ENCODE measurements around the gene ABHD1.
"Not testable (repeated sequence)": the region's sequence is repeated elsewhere in the genome, so short reads cannot be mapped to it uniquely, and the experiment has no call there.

ABHD1 gene

DNA sequence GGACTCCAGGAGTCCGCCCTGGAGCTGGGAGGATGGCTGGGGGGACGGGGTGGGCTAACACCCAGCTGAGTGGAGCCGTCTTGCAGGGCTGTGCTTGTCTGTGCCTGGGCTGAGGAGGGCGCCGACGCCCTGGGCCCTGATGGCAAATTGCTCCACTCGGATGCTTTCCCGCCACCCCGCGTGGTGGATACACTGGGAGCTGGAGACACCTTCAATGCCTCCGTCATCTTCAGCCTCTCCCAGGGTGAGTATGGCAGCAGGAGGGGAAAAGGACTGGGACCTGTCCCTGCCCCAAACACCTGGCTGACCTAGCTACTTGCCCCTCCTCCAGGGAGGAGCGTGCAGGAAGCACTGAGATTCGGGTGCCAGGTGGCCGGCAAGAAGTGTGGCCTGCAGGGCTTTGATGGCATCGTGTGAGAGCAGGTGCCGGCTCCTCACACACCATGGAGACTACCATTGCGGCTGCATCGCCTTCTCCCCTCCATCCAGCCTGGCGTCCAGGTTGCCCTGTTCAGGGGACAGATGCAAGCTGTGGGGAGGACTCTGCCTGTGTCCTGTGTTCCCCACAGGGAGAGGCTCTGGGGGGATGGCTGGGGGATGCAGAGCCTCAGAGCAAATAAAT, 24.2 kb upstream of the ABHD1 start:
- Histone ChIP-seq H3K27ac (no peak overlapping the region), H3K4me3 (ENCODE audit: low read depth, low read length) (no peak overlapping the region), H3K36me3 (replicated peaks) (no peaks in the 10 kb centered on the region), H3K27me3 (replicated peaks) (no peaks in the 10 kb centered on the region)
- no peak for TF ChIP-seq CTCF (IDR thresholded peaks at IDR 0.05; ENCODE audit: low read depth, low read length, missing control alignments)
- in situ Hi-C loops (cut with HindIII; ENCODE audit: low pct_ligation_motif_present, low sequenced_read_pairs) = no loop called here
- DNase-seq = no peak

DNA sequence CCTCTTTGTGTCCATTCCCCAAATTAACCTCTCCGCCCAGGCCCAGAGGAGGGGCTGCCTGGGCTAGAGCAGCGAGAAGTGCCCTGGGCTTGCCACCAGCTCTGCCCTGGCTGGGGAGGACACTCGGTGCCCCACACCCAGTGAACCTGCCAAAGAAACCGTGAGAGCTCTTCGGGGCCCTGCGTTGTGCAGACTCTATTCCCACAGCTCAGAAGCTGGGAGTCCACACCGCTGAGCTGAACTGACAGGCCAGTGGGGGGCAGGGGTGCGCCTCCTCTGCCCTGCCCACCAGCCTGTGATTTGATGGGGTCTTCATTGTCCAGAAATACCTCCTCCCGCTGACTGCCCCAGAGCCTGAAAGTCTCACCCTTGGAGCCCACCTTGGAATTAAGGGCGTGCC, 23.6 kb upstream of the ABHD1 start:
- H3K27ac ChIP-seq = no peak overlapping the region
- in situ Hi-C loops (cut with HindIII; ENCODE audit: low pct_ligation_motif_present, low sequenced_read_pairs) = loop anchor here (25.0 kb wide), 1 partner anchor 187 kb away; the partner anchor contains the start of genes DNAJC5G and TRIM54
- H3K27me3 ChIP-seq (replicated peaks) = no peaks in the 10 kb centered on the region
- no peak for TF ChIP-seq CTCF (IDR thresholded peaks at IDR 0.05; ENCODE audit: low read depth, low read length, missing control alignments)
- no peaks in the 10 kb centered on the region for H3K36me3 ChIP-seq (replicated peaks)
- no peak overlapping the region for H3K4me3 ChIP-seq (ENCODE audit: low read depth, low read length)
- DNase-seq = no peak

- in situ Hi-C loops (cut with HindIII; ENCODE audit: low pct_ligation_motif_present, low sequenced_read_pairs) = loop anchor here (25.0 kb wide), 1 partner anchor 185 kb away; the partner anchor contains the start of genes DNAJC5G and TRIM54
- Histone ChIP-seq H3K36me3 (replicated peaks) (no peaks in the 10 kb centered on the region), H3K27ac (no peak overlapping the region), H3K4me3 (ENCODE audit: low read depth, low read length) (no peak overlapping the region), H3K27me3 (replicated peaks) (no peaks in the 10 kb centered on the region)
- no peak for TF ChIP-seq CTCF (IDR thresholded peaks at IDR 0.05; ENCODE audit: low read depth, low read length, missing control alignments)
- no peak for DNase-seq
Measured at GRCh38 chr2:27102329-27102728, 21.3 kb upstream of the ABHD1 start.

GRCh38 chr2:27105981-27106380, 17.6 kb upstream of the ABHD1 start:
- Histone ChIP-seq H3K27ac (no peak overlapping the region), H3K36me3 (replicated peaks) (no peaks in the 10 kb centered on the region), H3K4me3 (ENCODE audit: low read depth, low read length) (no peak overlapping the region), H3K27me3 (replicated peaks) (no peaks in the 10 kb centered on the region)
- no peak for DNase-seq
- in situ Hi-C loops (cut with HindIII; ENCODE audit: low pct_ligation_motif_present, low sequenced_read_pairs) = loop anchor here (25.0 kb wide), 1 partner anchor 181 kb away; the partner anchor contains the start of genes DNAJC5G and TRIM54
- TF ChIP-seq CTCF (IDR thresholded peaks at IDR 0.05; ENCODE audit: low read depth, low read length, missing control alignments) = no peak

DNA sequence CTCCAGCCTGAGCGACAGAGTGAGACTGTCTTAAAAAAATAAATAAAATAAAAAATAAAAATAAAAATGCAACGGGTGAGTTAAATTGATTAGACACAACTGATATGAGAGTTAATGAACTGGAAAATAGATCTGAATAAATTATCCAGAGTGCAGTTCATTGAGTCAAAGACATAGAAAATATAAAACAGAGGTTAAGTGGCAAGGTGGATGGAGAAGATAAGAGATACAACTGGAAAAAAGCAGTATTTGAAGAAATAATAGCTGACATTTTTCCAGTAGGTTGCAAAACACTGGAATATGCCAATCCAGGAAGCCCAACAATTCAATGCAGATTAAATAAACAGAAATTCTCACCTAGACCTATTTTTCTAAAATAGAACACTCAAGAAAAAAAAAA, 15.4 kb upstream of the ABHD1 start:
- no peak for TF ChIP-seq CTCF (IDR thresholded peaks at IDR 0.05; ENCODE audit: low read depth, low read length, missing control alignments)
- no peak overlapping the region for H3K27ac ChIP-seq
- H3K4me3 ChIP-seq (ENCODE audit: low read depth, low read length) = no peak overlapping the region
- H3K36me3 ChIP-seq (replicated peaks) = no peaks in the 10 kb centered on the region
- in situ Hi-C loops (cut with HindIII; ENCODE audit: low pct_ligation_motif_present, low sequenced_read_pairs) = loop anchor here (25.0 kb wide), 1 partner anchor 179 kb away; the partner anchor contains the start of genes DNAJC5G and TRIM54
- DNase-seq = no peak
- no peaks in the 10 kb centered on the region for H3K27me3 ChIP-seq (replicated peaks)

DNA sequence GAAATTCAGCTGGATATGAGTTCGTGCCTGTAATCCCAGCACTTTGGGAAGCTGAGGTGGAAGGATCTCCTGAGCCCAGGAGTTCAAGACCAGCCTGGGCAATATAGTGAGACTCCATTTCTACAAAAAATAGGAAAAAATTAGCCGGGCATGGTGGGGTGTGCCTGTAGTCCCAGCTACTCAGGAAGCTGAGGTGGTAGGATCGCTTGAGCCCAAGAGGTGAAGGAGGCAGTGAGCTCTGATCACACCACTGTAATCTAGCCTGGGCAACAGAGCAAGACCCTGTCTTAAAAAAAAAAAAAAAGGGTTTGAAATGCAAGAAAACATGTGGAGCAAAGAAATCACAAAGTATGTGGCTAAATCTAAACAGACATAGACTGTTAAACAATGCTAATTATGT, 14.5 kb upstream of the ABHD1 start:
- DNase-seq = no peak
- H3K36me3 ChIP-seq (replicated peaks) = no peaks in the 10 kb centered on the region
- no peaks in the 10 kb centered on the region for H3K27me3 ChIP-seq (replicated peaks)
- H3K27ac ChIP-seq = no peak overlapping the region
- in situ Hi-C loops (cut with HindIII; ENCODE audit: low pct_ligation_motif_present, low sequenced_read_pairs) = loop anchor here (25.0 kb wide), 1 partner anchor 178 kb away; the partner anchor contains the start of genes DNAJC5G and TRIM54
- no peak overlapping the region for H3K4me3 ChIP-seq (ENCODE audit: low read depth, low read length)
- TF ChIP-seq CTCF (IDR thresholded peaks at IDR 0.05; ENCODE audit: low read depth, low read length, missing control alignments) = no peak

DNA sequence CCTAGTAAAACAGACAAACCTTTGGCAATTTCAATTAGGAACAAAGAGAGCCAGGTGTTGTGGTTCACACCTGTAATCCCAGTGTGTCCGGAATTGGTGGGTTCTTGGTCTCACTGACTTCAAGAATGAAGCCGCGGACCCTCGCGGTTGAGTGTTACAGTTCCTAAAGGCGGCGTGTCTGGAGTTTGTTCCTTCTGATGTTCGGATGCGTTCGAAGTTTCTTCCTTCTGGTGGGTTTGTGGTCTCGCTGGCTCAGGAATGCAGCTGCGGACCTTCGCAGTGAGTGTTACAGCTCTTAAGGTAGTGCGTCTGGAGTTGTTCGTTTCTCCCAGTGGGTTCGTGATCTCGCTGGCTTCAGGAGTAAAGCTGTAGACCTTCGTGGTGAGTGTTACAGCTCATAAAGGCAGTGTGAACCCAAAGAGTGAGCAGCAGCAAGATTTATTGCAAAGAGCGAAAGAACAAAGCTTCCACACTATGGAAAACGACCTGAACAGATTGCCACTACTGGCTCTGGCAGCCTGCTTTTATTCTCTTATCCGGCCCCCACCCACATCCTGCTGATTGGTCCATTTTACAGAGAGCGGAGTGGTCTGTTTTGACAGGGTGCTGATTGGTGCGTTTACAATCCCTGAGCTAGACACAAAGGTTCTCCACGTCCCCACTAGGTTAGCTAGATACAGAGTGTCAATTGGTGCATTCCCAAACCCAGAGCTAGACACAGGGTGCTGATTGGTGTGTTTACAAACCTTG, 12.8 kb upstream of the ABHD1 start:
- not testable (repeated sequence) for H3K4me3 ChIP-seq (ENCODE audit: low read depth, low read length); H3K27me3 ChIP-seq (replicated peaks)
- in situ Hi-C loops (cut with HindIII; ENCODE audit: low pct_ligation_motif_present, low sequenced_read_pairs) = loop anchor here (25.0 kb wide), 1 partner anchor 177 kb away; the partner anchor contains the start of genes DNAJC5G and TRIM54

More for the DNA sequence above, 12.8 kb upstream of the ABHD1 start:
- not testable (repeated sequence) for H3K27ac ChIP-seq; DNase-seq; H3K36me3 ChIP-seq (replicated peaks)
